A673 (cell line): ENCODE measurements around the gene CYTH4.

ENCODE experiments used
- CTCF ChIP-seq: fragments of 300-800, 200-600 bp; sonication (generic); conservative IDR thresholded peaks from 2 replicates; pipeline ENCODE4 v1.5.1; 2017; ENCODE audit warnings: low read depth, mild to moderate bottlenecking, antibody characterized with exemption, low read length, moderate library complexity, mixed read lengths
- EZH2 ChIP-seq: fragments of 200-600 bp; sonication (generic); IDR thresholded peaks from 2 replicates; pipeline ENCODE4 v1.6.1; 2017; ENCODE audit warnings: borderline replicate concordance, low read depth, mild to moderate bottlenecking, mixed read lengths, antibody characterized with exemption, low read length; ENCODE audit not compliant: poor library complexity, severe bottlenecking

GRCh38 chr22:37300551-37301017 is 18.3 kb downstream of the CYTH4 start:
- no peak for TF ChIP-seq CTCF
- no peak for TF ChIP-seq EZH2
